HG03575 (cell line): Measurements from ENCODE around the gene PLEK.
"Not testable (repeated sequence)": the region's sequence is repeated elsewhere in the genome, so short reads cannot be mapped to it uniquely, and the experiment has no call there.

ENCODE experiments used
- ATAC-seq: cut with Tn5 transposase; IDR thresholded peaks from one replicate; pipeline ENCODE4 v1.9.1; 2021; ENCODE audit not compliant: unreplicated experiment, insufficient number of reproducible peaks, low FRiP score; ENCODE audit errors: extremely low read depth

The PLEK gene

DNA sequence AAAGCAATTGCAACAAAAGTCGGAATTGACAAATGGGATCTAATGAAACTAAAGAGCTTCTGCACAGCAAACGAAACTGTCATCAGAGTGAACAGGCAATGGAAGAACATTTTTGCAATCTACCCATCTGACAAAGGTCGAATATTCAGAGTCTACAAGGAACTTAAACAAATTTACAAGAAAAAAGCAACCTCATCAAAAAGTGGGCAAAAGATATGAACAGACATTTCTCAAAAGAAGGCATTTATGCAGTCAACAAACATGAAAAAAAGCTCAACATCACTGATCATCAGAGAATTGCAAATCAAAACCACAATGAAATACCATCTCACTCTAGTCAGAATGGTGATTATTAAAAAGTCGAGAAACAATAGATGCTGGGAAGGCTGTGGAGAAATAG, 16.0 kb upstream of the PLEK start:
- not testable (repeated sequence) for ATAC-seq

DNA sequence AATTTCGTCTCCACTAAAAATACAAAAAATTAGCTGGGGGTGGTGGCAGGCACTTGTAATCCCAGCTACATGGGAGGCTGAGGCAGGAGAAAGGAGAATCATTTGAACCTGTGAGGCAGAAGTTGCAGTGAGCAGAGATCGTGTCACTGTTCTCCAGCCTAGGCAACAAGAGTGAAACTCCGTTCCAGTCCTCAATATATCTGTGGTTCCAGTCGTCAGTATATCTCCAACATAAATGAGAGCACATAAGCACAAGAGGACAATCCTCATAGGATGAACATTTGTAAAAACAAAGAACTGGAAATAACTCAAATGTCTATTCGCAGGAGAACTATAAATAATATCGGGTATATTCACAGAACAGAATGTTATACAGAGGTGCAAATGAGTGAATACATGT, 13.1 kb upstream of the PLEK start:
- no peak for ATAC-seq

DNA sequence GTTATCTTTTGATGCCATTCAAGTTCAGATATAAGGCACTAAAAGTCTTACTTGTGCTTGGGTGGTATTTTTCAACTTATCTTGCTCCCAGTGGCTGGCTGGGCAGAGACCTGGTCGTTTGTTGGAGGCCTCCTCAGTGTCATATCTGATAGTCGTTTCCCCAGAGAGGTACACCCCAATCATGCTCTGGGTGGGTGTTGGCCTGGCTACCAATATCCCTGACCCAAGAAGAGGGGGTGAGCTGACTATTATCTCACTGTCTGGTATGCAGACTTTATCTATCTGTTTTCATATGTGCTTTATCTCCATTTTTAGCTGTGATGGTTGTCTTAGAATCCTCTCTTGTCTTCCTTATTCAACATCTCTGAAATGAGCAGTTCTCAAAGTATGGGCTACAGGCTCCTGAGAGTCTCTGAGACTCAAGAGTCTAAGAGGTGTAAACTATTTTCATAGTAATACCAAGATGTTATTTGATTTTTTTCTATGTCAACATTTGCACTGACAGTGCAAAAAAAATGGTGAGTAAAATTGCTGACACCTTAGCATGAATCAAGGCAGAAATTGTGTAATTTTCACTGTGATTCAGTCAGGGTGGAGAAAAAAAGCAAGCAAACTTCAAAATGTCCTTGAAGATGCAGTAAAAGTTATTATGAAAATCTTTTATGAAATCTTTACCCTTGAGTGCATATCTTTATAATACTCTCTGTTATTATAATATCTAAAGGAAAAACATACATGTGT, 12.3 kb upstream of the PLEK start:
- ATAC-seq: no peak

DNA sequence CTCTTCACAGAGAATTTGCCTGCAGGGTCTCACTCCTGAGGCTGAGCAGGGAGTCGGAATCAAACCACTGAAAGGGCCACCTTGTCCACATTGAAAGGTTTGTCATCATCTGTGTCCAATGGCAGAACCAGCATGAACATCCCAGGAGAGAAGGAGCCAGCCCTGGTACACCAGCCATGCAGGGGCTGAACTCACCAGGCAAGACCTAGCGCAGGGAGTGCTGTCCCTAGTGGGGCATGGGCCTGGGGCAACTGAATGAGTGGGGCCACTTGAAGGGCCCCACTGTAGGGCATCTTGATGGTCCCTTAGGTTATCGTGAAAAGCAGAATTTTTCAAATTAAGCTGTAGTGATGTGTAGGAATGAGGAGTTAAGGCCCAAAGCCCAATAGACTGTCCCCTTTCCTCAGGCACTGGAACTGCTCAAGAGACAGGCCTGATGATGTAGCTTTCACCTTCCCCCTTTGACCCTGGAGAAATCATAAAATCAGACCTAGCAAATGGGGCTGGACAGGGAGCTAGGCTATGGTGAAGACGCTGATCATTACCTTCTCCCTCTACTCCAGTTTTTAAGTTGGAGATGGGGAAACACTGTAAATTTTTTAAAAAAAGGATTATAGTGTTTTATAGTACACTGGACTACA, 8.4 kb upstream of the PLEK start:
- no peak for ATAC-seq

DNA sequence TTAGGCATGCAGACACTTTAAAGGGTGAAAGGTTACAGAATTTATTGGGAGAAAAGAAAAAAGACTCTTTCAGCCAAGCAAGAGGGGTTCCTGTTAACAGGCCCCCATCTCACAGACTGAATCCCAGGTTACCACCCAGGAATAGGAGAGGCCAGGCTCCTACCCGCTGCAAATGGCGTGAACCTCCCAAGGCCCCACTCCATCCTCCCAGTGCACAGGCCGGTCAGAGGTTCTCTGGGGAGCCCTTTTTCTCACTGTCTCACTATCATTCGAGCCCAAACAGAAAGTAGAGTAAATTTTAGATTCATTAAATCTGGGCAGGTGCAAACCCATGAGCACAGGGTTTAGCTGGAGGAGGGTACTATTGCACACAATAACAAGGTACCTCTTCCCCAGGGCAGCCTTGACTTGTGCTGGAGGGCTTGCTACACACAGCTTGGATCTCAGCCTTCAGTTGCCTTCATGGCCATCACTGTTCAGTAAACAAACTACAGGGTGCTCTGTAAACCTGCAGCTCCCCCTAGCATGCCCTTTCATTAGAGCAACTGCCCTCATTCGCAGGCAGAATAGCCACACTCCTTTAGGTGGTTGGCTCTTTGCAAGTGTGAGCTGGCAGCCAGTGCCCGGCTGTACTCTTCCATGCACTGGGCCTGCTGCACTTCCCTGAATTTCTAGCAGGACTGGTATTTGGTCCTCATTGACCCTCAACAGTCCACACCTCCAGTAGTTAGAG, 7.3 kb upstream of the PLEK start:
- peak; percentile 42 for ATAC-seq

DNA sequence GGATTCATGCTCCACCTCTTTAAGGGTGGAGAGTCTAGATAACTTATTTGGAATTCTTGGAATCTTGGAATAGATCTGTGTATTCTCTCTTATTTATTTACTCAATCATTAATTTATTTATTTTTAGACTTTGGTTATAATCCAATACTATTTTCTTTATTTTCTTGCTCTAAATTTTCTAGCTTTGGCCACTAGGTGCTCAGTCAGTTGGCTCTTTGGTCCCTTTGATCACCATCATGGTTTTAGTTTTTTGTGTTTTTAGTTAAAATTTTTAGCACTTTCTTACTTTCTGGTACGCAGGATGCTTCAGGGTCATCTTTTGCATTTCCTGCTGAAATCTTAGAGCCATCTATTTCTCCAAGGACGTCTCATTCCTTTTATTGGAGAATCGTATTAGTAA, 5.2 kb upstream of the PLEK start:
- ATAC-seq: no peak

DNA sequence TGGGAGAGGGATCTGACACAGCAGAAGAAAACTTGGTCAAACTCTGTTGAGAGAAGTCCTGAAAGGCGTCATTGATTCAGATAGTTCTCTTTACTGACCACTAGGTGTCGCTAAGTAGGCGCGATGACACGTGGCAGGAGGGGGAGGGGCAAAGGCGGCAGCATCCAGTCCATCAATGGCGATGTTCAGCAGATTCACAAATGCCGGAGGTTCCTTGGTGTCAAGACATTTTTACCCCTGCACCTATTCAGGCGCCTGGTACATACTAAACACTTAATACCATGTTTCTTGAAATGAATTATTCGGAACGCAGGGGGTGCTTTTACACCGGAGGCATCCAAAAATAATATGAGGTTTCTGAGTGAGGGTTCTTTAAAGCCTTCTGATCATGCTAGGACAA, 3.0 kb upstream of the PLEK start:
- ATAC-seq: no peak

DNA sequence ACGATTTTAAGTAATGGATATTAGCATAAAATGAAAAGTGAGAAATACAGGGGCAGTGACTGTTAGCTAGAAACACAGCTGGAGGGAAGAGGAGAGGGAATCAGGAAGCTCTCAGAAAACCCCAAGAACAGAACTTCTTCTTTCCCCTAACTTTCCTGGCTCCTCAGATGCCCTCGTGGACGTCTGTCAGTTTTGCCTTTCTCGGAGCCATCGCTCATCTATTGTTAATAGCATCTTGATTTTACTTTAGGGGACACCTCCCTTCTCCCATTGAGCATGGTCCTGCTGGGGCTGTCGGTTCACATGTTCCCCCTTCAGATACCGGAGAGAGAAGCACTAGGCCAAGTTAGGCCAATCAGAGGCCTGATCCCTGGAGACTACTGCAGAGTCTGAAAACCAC, 2.3 kb upstream of the PLEK start:
- ATAC-seq: no peak

DNA sequence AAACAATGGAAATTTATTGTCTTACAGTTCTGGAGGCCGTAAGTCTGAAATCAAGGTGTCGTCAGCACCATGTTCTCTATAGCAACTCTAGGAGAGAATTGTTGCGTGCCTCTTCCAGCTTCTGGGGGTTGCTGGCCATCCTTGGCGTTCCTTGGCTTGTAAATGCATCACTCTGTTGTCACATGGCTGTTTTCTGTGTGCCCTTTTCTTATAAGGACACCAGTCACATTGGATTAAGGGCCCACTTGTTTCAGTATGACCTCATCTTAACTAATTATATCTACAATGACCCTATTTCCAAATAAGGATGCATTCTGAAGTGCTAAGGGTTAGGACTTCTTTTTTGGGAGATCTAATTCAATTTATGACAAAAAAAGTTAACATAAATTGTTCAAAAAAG, 1.4 kb upstream of the PLEK start:
- no peak for ATAC-seq

DNA sequence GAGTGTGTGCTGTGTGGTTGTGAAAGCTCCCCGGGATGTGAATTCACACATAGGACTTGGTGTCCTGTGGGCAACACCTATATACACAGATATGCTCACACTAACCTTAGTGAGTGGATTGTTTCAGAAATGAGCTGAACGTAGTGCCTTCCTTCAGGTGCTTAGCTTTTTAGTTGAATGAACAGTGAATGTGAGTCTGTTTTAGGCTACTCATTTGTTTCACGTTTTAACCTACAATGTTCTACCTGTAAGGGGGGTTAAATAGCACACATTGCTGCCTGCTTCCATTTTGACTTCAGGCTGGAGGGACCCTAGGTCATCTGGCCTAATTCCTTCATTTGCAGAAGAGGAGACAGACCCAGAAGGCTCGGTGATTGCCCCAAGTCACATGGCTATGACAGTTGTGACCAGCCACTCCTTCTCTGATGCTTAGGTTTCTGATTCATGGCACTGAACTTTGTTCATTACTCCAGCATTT, 1.0 kb downstream of the PLEK start:
- ATAC-seq: no peak

DNA sequence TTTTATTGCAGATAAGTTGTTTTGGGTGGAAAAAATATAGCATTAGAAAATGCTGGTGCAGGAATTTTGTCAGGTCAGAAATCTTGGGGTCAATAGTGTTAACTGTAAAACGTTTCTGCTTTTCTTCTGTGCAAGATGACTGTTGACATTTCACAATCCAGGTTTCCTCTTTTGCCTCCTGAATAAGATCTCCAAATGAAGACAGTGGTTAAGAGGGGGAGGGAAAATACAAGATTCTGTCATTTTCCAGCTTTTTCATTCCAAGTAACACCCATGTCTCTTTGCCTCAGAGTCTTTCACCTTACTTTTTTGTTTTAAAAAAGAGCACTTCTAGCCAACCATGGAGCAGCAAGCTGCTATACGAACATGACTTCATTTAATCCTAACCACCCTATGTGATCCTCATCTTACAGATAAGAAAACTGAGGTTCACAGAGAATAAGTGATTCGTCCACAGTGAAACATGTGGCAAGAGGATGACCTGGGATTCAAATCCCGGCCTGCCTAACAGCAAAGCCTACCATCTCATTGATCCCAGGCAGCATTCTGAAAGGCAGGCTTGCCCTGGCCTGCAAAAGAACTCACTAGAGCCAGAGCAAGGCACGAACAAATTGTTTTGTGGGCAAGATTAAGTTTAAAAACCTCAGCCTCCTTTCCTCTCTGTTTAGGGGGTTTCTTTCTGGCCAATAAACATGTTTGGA, 3.0 kb downstream of the PLEK start:
- no peak for ATAC-seq

DNA sequence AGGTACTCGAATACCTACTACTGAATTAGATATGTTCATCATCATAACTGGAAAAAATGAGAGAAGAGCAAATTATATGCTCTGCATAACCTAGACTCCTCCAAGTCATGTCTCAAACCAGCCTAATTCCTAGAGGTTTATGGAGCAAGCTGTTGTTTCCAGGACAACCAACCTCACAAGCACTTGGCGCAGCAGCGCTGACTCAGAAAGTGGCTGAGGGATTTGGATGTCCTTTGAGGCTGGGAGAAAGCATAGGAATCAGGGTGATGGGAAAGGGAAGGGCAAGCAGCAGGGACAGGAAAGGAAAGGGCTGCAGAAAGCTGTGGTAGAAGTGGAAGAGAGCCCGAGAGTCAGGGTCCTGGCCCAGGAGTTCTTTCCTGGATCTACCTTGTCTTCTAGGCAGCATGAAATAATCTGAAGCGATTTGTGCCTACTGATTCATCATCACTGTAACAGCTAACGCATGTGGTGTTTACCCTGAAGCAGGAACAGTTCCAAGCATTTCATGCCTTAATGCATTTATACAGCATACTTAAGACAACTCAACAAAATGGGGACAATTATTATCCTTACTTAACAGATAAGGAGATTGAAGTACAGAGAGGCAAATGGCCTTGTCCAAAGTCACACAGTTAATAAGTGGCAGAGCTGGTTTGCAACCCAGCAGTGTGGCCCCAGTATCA, 3.7 kb downstream of the PLEK start:
- no peak for ATAC-seq

DNA sequence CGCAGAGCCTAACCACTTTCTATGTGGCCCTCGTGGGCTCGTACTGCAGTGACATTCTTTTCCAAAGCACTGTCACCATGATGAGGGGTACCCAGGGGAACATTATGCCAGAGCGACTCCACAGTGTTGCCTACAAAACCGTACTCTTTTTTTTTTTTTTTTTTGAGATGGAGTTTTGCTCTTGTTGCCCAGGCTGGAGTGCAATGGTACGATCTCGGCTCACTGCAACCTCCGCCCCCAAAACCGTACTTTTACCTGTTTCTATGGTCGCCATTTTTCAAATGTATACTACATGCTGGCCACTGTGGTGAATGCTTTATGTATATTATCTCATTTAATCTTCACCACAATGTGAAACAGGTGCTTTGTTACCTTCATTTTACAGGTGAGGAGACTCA, 4.3 kb downstream of the PLEK start:
- no peak for ATAC-seq

DNA sequence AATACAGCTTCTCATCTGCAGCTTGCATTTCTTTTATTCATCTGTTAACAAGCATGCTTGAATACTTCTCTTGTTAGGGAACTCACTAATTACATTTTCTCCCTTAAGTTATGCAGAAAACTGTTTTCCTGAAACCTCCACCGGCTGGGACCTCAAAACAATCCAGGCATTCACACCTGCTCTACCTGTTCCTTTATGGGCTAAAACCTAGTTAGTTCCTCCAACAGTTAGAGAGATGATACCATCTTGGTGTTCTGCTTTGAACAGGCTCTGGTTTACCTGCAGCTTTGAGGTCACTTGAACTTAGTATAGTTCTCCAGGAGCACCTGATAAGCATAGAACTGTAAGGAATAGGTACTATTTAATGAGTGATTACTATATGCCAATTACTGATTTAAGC, 6.1 kb downstream of the PLEK start:
- no peak for ATAC-seq

DNA sequence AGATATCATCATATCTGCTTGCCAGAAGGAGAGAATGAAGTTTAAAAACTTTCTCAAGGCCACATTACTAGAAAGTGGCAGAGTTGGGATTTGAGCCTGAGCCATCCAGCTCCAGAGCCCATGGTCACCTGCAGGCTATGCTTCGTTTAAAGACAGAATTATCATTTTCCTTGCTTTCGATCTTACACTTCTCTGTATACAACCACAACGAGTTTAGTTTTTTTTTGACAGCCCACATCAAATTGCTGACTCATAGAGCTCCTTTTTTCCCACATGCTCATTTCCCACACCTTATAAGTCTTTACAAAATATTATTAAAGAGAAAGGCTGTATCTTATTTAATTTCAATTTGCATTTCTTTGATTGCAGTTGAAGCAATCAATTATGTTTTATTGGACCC, 6.5 kb downstream of the PLEK start:
- ATAC-seq: no peak

DNA sequence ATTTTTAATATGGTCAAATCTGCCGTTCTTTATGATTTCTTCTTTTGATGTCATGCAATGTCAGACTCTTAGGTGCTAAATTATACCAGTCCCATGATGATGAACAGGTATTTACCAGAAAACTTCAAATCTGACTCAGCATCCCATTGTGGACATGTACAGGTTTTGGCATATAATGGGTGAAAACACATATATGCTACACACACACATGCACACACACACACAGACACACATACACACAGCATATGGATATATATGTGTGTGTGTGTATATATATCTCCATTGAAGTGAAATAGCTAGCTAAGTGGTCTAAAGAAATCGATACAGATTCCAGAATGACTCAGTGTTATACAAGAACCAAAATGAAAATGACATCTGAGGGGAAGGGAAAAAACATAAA, 7.4 kb downstream of the PLEK start:
- ATAC-seq: no peak

DNA sequence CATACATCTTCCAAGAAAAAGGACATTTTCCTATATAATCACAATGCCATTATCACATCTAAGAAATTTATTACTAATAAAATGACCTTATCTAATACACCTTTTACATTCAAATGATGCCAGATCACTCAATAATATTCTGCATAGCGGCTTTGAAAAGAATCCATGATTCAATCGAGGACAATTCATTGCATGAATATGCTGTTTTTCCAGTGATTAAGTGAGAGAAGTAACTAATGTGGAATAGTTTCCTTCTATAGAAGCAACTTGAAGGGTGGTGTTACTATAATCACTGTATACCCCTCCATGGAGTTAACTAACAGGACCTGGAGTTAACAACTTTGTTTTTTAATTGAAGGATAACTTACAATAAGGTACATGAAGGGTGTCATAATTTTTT, 9.1 kb downstream of the PLEK start:
- no peak for ATAC-seq

DNA sequence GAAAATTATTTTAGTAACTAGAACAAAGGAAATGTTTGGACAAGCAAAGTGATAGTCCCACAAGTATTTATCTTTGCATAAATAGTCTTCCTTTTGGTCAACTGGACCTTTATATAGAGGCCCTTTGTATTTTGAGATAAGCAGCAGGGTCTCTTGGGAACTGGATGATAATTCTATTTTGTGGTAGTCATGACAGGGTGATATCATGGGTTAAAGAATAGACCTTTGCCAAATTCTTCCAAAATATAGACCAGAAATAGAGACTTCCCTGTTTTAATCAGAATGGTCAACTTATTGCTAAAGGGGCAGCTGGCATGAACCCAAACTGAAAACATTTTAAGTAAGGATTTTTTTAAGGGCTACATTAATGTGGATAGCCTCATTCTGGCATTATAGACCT, 10.5 kb downstream of the PLEK start:
- no peak for ATAC-seq

DNA sequence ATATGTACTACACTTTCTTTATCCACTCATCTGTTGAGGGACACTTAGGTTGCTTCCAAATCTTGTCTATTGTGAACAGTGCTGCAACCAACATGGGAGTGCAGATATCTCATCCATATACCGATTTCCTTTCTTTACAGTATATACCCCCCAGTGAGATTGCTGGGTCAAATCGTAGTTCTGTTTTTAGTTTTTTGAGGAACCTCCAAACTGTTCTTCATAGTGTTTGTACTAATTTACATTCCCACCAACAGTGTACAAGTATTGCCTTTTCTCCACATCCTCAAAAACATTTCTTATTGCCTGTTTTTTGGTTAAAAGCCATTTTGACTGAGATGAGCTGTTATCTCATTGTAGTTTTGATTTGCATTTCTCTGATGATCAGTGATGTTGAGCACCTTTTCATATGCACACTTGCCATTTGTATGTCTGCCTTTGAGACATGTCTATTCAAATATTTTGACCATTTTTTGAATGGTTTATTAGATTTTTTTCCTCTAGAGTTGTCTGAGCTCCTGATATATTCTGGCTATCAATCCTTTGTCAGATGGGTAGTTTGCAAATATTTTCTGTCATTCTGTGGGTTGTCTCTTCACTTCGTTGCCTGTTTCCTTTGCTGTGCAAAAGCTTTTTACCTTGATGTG, 12.2 kb downstream of the PLEK start:
- no peak for ATAC-seq
